Measurements from ENCODE around the gene GOLGA2. TPM values are rescaled to one million over a fixed set of nuclear protein-coding genes. Genes with fewer than 3 reads are reported as not detected.

GOLGA2 gene, protein sequence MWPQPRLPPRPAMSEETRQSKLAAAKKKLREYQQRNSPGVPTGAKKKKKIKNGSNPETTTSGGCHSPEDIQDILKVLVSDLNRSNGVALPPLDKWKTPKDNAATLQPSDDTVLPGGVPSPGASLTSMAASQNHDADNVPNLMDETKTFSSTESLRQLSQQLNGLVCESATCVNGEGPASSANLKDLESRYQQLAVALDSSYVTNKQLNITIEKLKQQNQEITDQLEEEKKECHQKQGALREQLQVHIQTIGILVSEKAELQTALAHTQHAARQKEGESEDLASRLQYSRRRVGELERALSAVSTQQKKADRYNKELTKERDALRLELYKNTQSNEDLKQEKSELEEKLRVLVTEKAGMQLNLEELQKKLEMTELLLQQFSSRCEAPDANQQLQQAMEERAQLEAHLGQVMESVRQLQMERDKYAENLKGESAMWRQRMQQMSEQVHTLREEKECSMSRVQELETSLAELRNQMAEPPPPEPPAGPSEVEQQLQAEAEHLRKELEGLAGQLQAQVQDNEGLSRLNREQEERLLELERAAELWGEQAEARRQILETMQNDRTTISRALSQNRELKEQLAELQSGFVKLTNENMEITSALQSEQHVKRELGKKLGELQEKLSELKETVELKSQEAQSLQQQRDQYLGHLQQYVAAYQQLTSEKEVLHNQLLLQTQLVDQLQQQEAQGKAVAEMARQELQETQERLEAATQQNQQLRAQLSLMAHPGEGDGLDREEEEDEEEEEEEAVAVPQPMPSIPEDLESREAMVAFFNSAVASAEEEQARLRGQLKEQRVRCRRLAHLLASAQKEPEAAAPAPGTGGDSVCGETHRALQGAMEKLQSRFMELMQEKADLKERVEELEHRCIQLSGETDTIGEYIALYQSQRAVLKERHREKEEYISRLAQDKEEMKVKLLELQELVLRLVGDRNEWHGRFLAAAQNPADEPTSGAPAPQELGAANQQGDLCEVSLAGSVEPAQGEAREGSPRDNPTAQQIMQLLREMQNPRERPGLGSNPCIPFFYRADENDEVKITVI
- 92.5 TPM for polyA plus RNA-seq (ENCODE audit: insufficient read length)
- long read RNA-seq, donor 1, full-length matches to known transcripts = 5 of 42 reads
- long read RNA-seq, donor 1, partial matches to known transcripts = 18 of 42 reads
- long read RNA-seq, donor 1, other reads (novel, unspliced or antisense) = 19 of 42 reads
- long read RNA-seq, donor 2, full-length matches to known transcripts = 6 of 46 reads
- long read RNA-seq, donor 2, partial matches to known transcripts = 14 of 46 reads
- long read RNA-seq, donor 2, other reads (novel, unspliced or antisense) = 26 of 46 reads
- long read RNA-seq, donor 3, partial matches to known transcripts = 5 of 6 reads
- long read RNA-seq, donor 3, other reads (novel, unspliced or antisense) = 0 of 6 reads
- long read RNA-seq, donor 4 = 0 reads
- long read RNA-seq, donor 5, partial matches to known transcripts = 25 of 66 reads
- long read RNA-seq, donor 5, other reads (novel, unspliced or antisense) = 40 of 66 reads
- long read RNA-seq, donor 6, partial matches to known transcripts = 5 of 5 reads
- long read RNA-seq, donor 6, other reads (novel, unspliced or antisense) = 0 of 5 reads
- long read RNA-seq, donor 7, partial matches to known transcripts = 0 of 5 reads
- long read RNA-seq, donor 7, other reads (novel, unspliced or antisense) = 0 of 5 reads
- long read RNA-seq, donor 8, partial matches to known transcripts = 0 of 2 reads
- long read RNA-seq, donor 8, other reads (novel, unspliced or antisense) = 0 of 2 reads

- DNase-seq = no peak
These were observed at the start of gene GOLGA2 for GRCh38 chr9:128275198-128276007. TSS of gene GOLGA2 (minus strand) at chr9:128276007. CDS start at chr9:128275976, 31 bp downstream.

DNA sequence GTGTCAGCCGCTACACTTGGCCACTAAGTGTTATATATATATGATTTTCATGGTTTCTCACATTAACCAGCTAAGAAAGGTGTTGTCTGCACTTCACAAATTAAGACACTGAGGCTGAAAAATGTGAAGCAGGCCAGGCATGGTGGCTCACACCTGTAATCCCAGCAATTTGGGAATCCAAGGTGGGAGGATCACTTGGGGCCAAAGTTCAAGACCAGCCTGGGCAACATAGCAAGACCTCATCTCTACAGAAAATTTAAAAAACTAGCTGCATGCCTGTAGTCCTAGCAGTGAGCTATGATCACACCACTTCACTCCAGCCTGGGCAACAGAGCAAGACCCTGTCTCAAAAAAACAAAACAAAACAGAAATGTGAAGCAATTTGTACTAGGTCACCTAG is 48.6 kb upstream of the GOLGA2 start:
- DNase-seq = no peak

- DNase-seq = no peak
These were observed 48.0 kb upstream of the GOLGA2 start for GRCh38 chr9:128323791-128324190.

- DNase-seq = no peak
These were observed 47.5 kb upstream of the GOLGA2 start for GRCh38 chr9:128323212-128323730.

GRCh38 chr9:128322404-128323211 is 46.8 kb upstream of the GOLGA2 start, which contains the start of the genes COQ4 and TRUB2:
TSS of gene COQ4 (plus strand) at chr9:128322839. CDS start at chr9:128322859, 20 bp downstream.
TSS of gene TRUB2 (minus strand) at chr9:128322447. CDS start at chr9:128322408, 39 bp downstream.
- peak; percentile 97 for DNase-seq

DNA sequence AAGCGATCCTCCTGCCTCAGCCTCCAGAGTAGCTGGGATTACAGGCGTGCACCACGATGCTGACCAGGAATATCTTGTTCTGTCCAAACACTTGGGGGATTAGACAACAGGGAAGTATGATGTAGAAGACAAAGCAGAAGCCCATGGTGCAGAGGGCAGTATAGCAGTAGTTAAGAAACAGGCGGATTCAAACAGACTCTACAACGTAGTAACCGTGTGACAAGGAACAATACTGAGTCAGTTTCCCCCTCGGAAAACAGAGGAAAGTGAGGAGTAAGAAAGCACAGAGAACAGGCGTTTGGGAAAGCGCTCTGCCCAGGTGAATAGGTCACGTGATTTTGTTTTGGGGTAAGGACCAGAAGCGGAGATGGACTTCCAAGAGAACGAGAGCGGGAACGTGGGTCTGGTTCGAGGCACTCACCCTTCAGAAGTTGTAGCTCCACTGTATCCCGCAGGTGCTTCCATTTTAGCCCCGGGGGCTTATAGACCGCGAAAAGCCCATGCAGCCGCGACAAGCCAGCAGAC is 46.1 kb upstream of the GOLGA2 start:
- no peak for DNase-seq

DNA sequence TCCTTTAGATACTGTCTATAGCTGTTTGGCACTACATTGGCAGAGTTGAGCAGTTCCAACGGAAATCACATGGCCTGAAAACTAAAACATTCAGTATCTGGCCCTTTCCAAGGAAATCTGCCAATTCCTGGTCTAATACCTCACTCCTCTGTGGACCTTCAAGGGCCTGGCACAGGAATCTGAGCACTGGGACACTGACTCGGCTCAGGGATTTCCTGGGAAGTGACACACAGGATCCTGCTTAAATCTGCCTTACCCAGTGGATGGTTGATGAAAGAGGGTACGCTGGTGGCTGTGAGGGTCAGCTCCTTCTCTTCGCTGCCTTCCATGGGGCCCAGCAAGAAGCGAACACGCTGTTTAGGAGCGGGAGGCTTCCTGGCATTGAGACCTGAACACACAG is 45.5 kb upstream of the GOLGA2 start:
- no peak for DNase-seq

- DNase-seq = no peak
These were observed 41.8 kb upstream of the GOLGA2 start for GRCh38 chr9:128317629-128318028.

DNA sequence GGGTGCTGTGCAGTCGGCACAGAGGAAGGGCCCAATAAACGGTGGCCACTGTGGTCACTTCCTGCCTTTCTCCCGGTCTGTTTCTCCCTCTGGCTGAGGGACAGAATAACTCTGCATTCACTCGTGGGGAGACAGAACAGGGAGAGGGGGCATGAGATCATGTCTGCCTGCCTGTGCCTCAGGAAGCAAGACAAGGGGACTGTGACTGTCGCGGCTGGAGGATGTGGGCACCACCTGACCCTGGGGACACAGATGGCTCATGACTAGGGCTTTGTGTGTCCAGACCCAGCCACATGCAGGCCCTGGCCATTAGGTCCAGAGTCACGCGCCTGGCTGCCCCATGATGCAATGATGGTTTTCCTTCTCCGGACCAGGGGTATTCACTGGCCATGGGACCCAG is 40.6 kb upstream of the GOLGA2 start:
- no peak for DNase-seq

DNA sequence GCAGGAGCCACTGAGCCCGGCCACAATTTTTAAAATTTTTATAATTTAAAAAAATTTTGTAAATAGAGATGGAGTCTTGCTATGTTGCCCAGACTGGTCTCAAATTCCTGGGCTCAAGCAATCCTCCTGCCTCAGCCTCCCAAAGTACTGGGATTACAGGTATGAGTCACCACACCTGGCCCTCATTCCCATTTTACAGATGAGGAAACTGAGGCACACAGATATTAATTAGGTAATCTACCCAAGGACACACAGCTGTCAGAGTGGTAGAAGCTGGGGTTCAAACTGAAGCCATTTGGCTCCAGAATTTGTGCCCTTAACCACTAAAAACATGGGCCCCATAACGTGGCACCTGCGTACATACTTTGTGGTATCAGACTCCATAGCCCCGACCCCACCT is 38.9 kb upstream of the GOLGA2 start:
- DNase-seq = no peak

GRCh38 chr9:128310461-128310860 is 34.7 kb upstream of the GOLGA2 start:
- DNase-seq = no peak

- DNase-seq = no peak
These were observed 33.7 kb upstream of the GOLGA2 start for GRCh38 chr9:128309551-128309950.

DNA sequence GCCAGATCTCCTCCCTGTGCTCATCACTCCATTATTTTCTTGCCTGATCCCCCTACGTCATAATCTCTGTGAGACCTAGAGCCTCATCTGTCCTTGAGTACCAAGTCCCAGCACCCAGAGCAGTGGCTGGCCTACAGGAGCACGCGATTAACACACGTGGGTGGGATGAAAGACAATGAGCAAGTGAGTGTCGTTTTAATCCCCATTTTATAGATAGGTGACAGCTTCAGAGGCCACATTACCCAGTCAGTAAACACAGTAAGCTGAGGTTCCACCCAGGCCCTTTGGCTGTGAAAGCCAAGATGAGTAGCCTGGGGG is 29.1 kb upstream of the GOLGA2 start:
- DNase-seq = no peak

DNA sequence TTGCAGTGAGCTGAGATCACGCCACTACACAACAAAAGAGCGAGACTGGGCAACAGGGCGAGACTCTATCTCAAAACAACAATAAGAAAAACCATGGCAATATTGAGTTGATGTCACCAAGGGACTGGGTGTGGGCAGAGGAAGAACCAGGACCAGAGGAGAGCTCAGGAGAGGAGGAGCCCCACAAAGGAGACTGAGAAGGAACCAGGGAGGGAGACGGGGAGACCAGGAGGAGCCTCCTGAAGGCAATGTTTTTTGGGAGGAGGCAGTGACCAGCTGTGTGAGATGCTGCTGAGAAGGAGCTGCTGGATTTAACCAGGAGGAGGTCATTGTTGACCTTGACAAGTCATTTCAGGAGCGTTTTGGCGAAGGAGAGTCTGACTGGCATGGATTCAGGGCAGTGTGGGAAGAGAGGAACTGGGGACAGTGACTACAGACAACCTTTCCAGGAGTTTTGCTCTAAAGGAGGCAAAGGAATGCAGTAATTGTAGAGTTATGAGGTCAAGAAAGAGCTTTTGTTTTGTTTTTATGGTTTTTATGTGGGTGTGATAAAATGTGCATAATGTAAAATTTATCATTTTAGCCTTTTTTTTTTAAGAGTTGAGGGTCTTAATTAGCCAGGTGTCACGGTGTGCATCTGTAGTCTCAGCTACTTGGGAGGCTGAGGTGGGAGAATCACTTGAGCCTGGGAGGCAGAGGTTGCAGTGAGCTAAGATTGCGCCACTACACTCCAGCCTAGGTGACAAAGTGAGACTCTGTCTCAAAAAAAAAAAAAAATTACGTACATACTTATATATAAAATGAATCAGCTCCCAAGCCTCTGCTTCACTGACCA is 28.5 kb upstream of the GOLGA2 start:
- DNase-seq = no peak

- no peak for DNase-seq
These were observed 23.0 kb upstream of the GOLGA2 start for GRCh38 chr9:128298535-128299482.

DNA sequence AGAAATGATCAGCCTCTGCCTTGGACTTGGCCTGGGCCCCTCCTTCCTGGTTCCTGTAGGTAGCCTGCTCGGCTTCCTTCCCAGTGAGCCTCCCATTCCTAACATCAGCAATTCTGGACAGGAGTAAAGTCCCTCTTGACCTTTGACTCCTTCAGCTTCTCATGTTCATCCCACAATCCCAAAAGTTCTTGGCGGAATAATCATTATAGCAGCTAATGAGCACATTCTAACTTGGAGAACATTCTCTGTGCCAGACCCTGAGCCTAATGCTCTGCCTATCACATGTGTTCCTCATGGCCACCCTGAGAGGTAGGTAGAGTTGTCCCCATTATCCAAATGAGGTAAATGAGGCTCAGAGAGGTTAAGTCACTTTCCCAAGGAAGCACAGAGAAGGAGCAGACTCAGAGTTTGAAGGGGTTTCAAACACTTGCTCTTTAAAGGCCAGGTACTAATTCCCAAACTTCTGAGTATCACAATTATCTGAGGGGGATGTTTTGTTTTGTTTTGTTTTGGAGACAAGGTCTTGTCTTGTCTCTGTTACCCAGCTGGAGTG is 21.5 kb upstream of the GOLGA2 start:
- DNase-seq = no peak

All from left kidney (tissue), 8 donors.